C4-2B (cell line): Measurements from ENCODE around the gene DLGAP1.

ENCODE experiments used
- H3K27ac ChIP-seq: fragments of 450-650 bp; 2 replicates; pipeline ENCODE4 v1.5.1; 2017
- ZFX ChIP-seq: fragments of 450-650 bp; IDR thresholded peaks from 2 replicates; pipeline ENCODE4 v1.6.1; 2017
- TF ChIP-seq, protein P1 (sequence below): fragments of 450-650 bp; conservative IDR thresholded peaks from 2 replicates; pipeline ENCODE4 v1.5.1; 2017; ENCODE audit warnings: mild to moderate bottlenecking

The DLGAP1 gene

DNA sequence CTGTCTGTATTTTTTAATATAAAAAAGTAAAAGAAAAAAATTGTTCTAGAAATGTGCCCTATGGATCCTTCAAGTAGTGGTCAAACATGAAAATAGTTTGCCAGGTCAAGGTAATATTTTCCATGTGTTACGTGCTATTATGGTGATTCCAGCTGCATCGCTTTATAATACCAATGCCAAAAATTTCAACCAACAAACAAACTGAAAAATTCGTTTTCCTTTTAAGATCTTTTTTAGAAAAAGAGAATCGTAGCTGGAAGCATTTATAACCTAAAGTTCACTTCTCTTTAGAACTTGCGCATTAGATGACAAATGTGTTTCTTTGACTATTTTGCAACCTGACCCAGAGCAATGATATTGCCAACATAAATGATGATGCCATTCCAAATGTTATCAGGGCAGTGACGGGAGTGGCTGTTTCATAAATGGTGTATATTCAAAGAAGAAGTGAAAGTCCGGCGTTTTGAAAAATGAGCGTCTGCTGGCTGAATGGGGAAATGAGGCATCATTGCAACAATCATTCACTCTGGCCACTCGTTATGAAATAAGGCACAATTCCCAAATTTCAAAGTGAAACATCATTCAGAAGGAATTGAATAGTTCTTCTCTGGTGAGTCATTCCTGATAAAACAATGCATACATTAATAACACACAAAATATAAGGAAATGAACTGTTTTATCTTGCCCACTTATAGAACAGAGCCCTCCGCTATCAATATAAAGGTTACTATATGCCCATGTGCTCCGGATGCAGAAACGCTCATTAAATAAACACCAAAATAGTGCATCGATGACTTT, 707.7 kb downstream of the DLGAP1 start:
- no peak for TF ChIP-seq ZFX
- TF ChIP-seq, protein P1, sequence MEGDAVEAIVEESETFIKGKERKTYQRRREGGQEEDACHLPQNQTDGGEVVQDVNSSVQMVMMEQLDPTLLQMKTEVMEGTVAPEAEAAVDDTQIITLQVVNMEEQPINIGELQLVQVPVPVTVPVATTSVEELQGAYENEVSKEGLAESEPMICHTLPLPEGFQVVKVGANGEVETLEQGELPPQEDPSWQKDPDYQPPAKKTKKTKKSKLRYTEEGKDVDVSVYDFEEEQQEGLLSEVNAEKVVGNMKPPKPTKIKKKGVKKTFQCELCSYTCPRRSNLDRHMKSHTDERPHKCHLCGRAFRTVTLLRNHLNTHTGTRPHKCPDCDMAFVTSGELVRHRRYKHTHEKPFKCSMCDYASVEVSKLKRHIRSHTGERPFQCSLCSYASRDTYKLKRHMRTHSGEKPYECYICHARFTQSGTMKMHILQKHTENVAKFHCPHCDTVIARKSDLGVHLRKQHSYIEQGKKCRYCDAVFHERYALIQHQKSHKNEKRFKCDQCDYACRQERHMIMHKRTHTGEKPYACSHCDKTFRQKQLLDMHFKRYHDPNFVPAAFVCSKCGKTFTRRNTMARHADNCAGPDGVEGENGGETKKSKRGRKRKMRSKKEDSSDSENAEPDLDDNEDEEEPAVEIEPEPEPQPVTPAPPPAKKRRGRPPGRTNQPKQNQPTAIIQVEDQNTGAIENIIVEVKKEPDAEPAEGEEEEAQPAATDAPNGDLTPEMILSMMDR: no peak
- H3K27ac ChIP-seq: no peak overlapping the region

DNA sequence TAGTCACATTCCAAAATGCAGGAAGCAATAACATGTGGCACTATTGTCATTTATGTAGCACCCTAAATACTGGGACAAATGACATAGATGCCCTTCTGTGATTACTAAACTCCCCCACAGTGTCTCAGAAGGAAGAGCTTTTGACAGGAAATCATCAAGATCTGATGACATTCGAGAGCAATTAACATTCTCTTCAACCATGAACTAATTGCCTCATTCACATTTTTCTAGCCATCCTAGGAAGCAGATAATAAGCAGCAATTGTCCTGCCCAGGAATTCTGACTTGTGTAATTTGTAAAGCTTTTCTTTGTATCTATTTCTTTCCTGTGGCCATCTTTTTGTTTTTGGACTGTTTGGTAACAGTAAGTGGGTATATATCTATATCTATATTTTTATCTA, 712.6 kb downstream of the DLGAP1 start:
- H3K27ac ChIP-seq: no peak overlapping the region

DNA sequence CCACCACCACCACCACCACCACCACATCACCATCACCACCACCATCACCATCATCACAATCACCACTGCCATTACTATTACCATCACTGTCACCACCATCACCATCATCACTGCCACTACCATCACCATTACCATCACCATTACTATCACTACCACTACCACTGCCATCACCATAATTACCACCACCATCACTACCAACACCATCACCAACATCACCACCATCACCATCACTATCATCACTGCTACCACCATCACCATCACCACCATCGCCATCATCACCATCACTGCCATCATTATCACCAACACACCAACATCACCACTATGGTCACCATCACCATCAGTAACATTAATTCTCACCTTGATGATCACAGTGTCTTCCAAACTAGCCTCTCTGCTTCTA, 713.8 kb downstream of the DLGAP1 start:
- TF ChIP-seq, protein P1: no peak
- no peak for TF ChIP-seq ZFX
- H3K27ac ChIP-seq: no peak overlapping the region

More for the DNA sequence above, 712.6 kb downstream of the DLGAP1 start:
- TF ChIP-seq ZFX: no peak

DNA sequence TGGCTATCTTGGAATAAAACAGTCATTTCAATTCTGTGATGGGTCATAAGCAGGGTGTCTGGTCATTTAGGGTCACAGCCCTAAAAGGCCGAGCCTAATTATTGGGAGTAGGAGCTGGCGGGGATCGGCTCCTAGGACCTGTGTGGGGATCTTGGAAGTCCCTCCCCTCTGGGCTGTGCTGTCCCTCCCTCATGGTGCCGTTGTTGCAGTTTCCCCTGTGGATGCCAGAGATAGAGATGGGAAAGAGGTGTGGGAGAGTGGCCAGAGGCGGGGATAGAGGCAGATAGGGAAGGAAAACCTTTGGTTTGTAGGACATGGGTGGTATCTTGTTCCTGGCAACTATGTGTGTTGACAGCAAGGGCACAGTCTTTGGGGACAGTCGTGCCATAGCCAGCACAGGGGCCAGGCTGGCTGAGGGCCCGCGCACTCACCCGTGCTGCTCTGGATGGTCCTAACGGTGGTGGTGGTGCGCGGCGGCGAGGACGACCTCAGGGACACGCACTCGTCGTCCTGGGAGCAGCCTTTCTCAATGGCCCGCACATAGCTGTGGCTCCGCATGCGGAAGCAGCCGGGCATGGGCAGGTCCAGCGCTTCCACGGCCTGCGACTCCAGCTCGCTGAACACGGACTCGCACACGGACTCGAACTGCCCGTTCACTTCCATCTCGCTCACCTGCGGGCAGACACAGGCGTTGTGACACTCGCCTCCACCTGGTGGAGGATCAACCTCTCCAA, 726.2 kb downstream of the DLGAP1 start:
- no peak for TF ChIP-seq ZFX
- TF ChIP-seq, protein P1: no peak
- no peak overlapping the region for H3K27ac ChIP-seq

DNA sequence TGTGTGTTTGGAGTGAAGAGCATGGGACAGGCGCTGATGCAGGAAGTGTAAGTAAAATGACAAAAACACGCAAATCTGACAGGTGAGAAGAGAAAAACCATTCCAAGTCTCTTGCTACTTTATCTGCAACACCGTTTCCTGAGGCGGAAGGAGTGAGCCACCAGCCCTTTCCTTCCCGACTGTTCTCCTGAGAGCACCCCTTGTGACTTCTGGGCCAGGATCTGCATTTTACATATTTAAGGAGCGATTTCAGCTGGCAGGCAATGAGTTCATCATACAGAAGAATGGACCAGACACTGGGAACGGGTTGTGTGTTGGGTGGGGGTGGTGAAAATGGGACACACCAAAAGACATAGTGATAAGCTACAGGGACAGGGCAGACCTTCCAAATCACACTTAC, 727.8 kb downstream of the DLGAP1 start:
- no peak for TF ChIP-seq ZFX
- TF ChIP-seq, protein P1: no peak
- no peak overlapping the region for H3K27ac ChIP-seq

DNA sequence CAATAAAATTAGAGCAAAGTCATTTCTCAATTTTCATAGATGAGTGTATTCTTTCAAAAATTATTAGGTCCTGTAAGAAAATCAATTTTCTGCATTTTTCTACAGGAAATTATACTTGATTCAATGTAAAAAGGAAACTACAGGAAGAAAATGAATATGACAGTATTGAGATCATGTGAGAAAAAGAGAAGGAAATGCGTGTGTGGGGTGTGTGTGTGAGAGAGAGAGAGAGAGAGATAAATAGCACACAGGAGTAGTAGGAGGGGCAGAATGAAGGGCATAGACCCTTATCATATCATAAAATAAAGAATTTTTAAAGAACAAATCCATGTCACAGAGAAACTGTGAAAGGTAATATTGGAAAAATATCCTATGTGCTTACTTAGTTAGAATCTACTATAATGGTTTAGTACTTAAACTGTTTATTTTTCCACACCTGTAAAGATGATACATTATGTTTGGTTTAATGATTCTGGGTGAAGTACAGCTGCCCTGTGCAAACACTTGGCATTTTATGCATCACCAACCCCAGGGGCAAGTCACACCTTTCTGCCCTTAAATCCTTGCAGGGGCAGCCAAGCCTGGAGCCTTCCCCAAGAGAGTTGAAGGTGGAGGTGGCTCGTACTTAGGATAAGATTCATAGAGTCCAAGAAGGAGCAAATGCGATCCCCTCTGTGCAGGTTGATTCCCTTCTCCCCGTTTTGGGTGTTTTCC, 728.7 kb downstream of the DLGAP1 start:
- no peak overlapping the region for H3K27ac ChIP-seq
- TF ChIP-seq, protein P1: no peak
- TF ChIP-seq ZFX: no peak

DNA sequence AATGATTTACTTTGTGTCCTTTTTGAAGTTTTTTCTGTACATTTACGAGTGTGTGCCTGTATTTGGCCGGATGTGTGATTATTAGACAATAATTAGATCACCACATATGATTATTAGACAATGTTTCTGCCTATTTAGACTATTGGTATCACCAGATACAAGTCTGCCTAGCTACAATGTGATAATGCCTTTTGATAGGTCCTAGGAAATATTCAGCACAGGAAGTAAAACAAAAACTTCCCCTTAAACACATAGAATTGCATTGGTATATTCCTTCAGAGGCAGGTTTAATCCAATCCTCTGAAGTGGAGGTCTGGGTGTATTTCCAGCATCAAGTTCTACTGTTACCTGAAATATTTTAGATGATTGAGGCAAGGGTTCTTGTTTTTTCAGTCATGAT, 730.0 kb downstream of the DLGAP1 start:
- no peak overlapping the region for H3K27ac ChIP-seq
- TF ChIP-seq ZFX: no peak
- TF ChIP-seq, protein P1: no peak
